IMR-90 (cell line): ENCODE results near the gene SNTN. TPM values are rescaled to one million over a fixed set of nuclear protein-coding genes. Genes with fewer than 3 reads are reported as not detected.

Experiments
- ATAC-seq: fragments of 200-7000 bp; cut with Tn5 transposase; 2 replicates; pipeline ENCODE4 v1.9.1; 2020; ENCODE audit warnings: low read depth, mild to moderate bottlenecking, moderate library complexity
- BruUV-seq: library from RNA; stranded (reverse); fragments of 400-500 nt; replicated peaks from 2 replicates; lab custom pipeline; 2021; lab: Mats Ljungman, UMichigan
- CTCF ChIA-PET: fragments of 300-600 bp; formaldehyde crosslinking; extraction: SDS; loops from one replicate; lab custom pipeline; 2021; ENCODE audit warnings: antibody characterized with exemption; lab: Yijun Ruan, JAX
- POLR2A ChIA-PET: fragments of 300-600 bp; sonication (Branson Sonifier 250); formaldehyde crosslinking; loops from one replicate; lab custom pipeline; 2022; ENCODE audit warnings: antibody characterized with exemption; ENCODE audit not compliant: unreplicated experiment; lab: Charles Lee
- DNase-seq: peaks from one replicate; pipeline ENCODE4 v3.0.0; 2013
- H2AFZ ChIP-seq: replicated peaks from 2 replicates; pipeline ENCODE3; 2013; ENCODE audit warnings: low read length, mild to moderate bottlenecking; ENCODE audit not compliant: poor library complexity
- H2AK5ac ChIP-seq: 2 replicates; pipeline ENCODE4 v1.6.1; 2013; ENCODE audit warnings: low read depth, low read length, inconsistent platforms
- H2AK9ac ChIP-seq: replicated peaks from 2 replicates; pipeline ENCODE3; 2013; ENCODE audit warnings: mild to moderate bottlenecking, low read depth, low read length, moderate library complexity; ENCODE audit not compliant: poor library complexity
- H2BK120ac ChIP-seq: 2 replicates; pipeline ENCODE4 v1.6.1; 2013; ENCODE audit warnings: low read depth, low read length, inconsistent platforms
- H2BK15ac ChIP-seq: 3 replicates; pipeline ENCODE4 v1.6.1; 2013; ENCODE audit warnings: low read depth, low read length, inconsistent platforms
- H2BK20ac ChIP-seq: 2 replicates; pipeline ENCODE4 v1.6.1; 2013; ENCODE audit warnings: low read depth, mild to moderate bottlenecking, inconsistent platforms, low read length, moderate library complexity
- H2BK5ac ChIP-seq: 2 replicates; pipeline ENCODE4 v1.6.1; 2013; ENCODE audit warnings: mild to moderate bottlenecking, low read depth, low read length, inconsistent platforms; ENCODE audit not compliant: poor library complexity, severe bottlenecking
- H3K14ac ChIP-seq: replicated peaks from 2 replicates; pipeline ENCODE4 v1.6.1; 2013; ENCODE audit warnings: low read depth, low read length, inconsistent platforms
- H3K18ac ChIP-seq: 2 replicates; pipeline ENCODE4 v1.6.1; 2013; ENCODE audit warnings: low read depth, low read length, control low read depth
- H3K23ac ChIP-seq: 2 replicates; pipeline ENCODE4 v1.6.1; 2013; ENCODE audit warnings: low read depth, low read length, inconsistent platforms
- H3K27ac ChIP-seq: 2 replicates; pipeline ENCODE4 v1.5.1; 2013; ENCODE audit warnings: mild to moderate bottlenecking, control low read depth, low read length; ENCODE audit not compliant: insufficient read depth
- H3K27me3 ChIP-seq: 2 replicates; pipeline ENCODE4 v1.6.1; 2013; ENCODE audit warnings: low read length; ENCODE audit not compliant: control insufficient read depth, insufficient read depth
- H3K36me3 ChIP-seq: 2 replicates; pipeline ENCODE4 v1.6.1; 2013; ENCODE audit warnings: low read length, mixed read lengths; ENCODE audit not compliant: control insufficient read depth, insufficient read depth
- H3K4ac ChIP-seq: 2 replicates; pipeline ENCODE4 v1.6.1; 2013; ENCODE audit warnings: low read depth, low read length, inconsistent platforms
- H3K4me1 ChIP-seq: 2 replicates; pipeline ENCODE4 v1.6.1; 2013; ENCODE audit warnings: low read length, mixed read lengths; ENCODE audit not compliant: control insufficient read depth, insufficient read depth
- H3K4me2 ChIP-seq: 2 replicates; pipeline ENCODE4 v1.6.1; 2013; ENCODE audit warnings: low read depth, mild to moderate bottlenecking, control low read depth, low read length, moderate library complexity
- H3K4me3 ChIP-seq: 2 replicates; pipeline ENCODE4 v1.5.1; 2013; ENCODE audit warnings: low read depth, mild to moderate bottlenecking, control low read depth, low read length, moderate library complexity; ENCODE audit not compliant: insufficient read depth
- H3K56ac ChIP-seq: 2 replicates; pipeline ENCODE4 v1.6.1; 2013; ENCODE audit warnings: low read length, inconsistent platforms; ENCODE audit not compliant: insufficient read depth; ENCODE audit errors: extremely low read depth
- H3K79me1 ChIP-seq, 2 experiments: 2 replicates each; pipeline ENCODE4 v1.6.1; 2013; ENCODE audit warnings: low read length in 2 of 2, inconsistent platforms in 1 of 2, low read depth in 1 of 2
- H3K9ac ChIP-seq: 2 replicates; pipeline ENCODE4 v1.6.1; 2013; ENCODE audit warnings: low read depth, low read length, control low read depth
- H3K9me1 ChIP-seq: 2 replicates; pipeline ENCODE4 v1.6.1; 2013; ENCODE audit warnings: low read length, inconsistent platforms; ENCODE audit not compliant: insufficient read depth
- H3K9me3 ChIP-seq: 2 replicates; pipeline ENCODE4 v1.6.1; 2013; ENCODE audit warnings: low read length; ENCODE audit not compliant: control insufficient read depth, insufficient read depth
- H4K20me1 ChIP-seq: 2 replicates; pipeline ENCODE4 v1.6.1; 2013; ENCODE audit warnings: low read length, inconsistent platforms; ENCODE audit not compliant: insufficient read depth
- H4K5ac ChIP-seq: 2 replicates; pipeline ENCODE4 v1.6.1; 2013; ENCODE audit warnings: mild to moderate bottlenecking, low read depth, low read length, control low read depth
- H4K8ac ChIP-seq, 2 experiments: 2 replicates each; pipeline ENCODE4 v1.6.1; 2013; ENCODE audit warnings: low read depth in 2 of 2, low read length in 2 of 2, control low read depth in 1 of 2, inconsistent platforms in 1 of 2
- H4K91ac ChIP-seq: 2 replicates; pipeline ENCODE4 v1.6.1; 2013; ENCODE audit warnings: low read depth, low read length, inconsistent platforms; ENCODE audit not compliant: insufficient read depth
- CHD1 ChIP-seq: IDR thresholded peaks from 2 replicates; pipeline ENCODE4 v1.6.1; 2012; ENCODE audit warnings: low read depth, low read length, improper control_type of control experiment
- MAFK ChIP-seq: IDR thresholded peaks from 2 replicates; pipeline ENCODE4 v1.6.1; 2012; ENCODE audit warnings: low read depth, low read length, improper control_type of control experiment
- MAZ ChIP-seq: IDR thresholded peaks from 2 replicates; pipeline ENCODE4 v1.6.1; 2012; ENCODE audit warnings: low read depth, mild to moderate bottlenecking, low read length, improper control_type of control experiment, moderate library complexity, borderline replicate concordance
- MXI1 ChIP-seq: IDR thresholded peaks from 2 replicates; pipeline ENCODE4 v1.6.1; 2012; ENCODE audit warnings: low read depth, mild to moderate bottlenecking, low read length, moderate library complexity, borderline replicate concordance
- NFE2L2 ChIP-seq: fragments of 150-350 bp; IDR thresholded peaks from 2 replicates; pipeline ENCODE4 v1.6.1; 2016; ENCODE audit warnings: low read depth, mild to moderate bottlenecking, low read length
- POLR2A ChIP-seq: IDR thresholded peaks from 2 replicates; pipeline ENCODE4 v1.6.1; 2012; ENCODE audit warnings: mild to moderate bottlenecking, low read depth, low read length
- SMC3 ChIP-seq: fragments of 150-350 bp; IDR thresholded peaks from 2 replicates; pipeline ENCODE4 v1.6.1; 2016; ENCODE audit warnings: low read depth, mild to moderate bottlenecking, antibody characterized with exemption, low read length, moderate library complexity
- WGBS, 2 experiments: methylation state at CpG; one replicate each; pipeline versions ENCODE4 v1.1.5 to v1.1.7; 2013; ENCODE audit warnings: missing lambda C conversion rate in 2 of 2; ENCODE audit not compliant: insufficient read length in 1 of 2; ENCODE audit errors: extremely low coverage in 2 of 2; 5-methylcytosine and 5-hydroxymethylcytosine counted together
- dilution Hi-C: fragments of 300-500 bp; cut with HindIII; formaldehyde crosslinking; loops from one replicate; pipeline ENCODE4 v1.14.3; 2018; ENCODE audit warnings: low sequenced_read_pairs; ENCODE audit not compliant: unreplicated experiment
- in situ Hi-C: fragments of 300-500 bp; cut with MboI; formaldehyde crosslinking; loops from 3 replicates; pipeline ENCODE4 v1.14.3; 2019; ENCODE audit warnings: low sequenced_read_pairs, inconsistent platforms, mixed read lengths
- intact Hi-C: fragments of 100-400 bp; cut with micrococcal nuclease; formaldehyde crosslinking; loops from 2 replicates; pipeline ENCODE4 v1.10.0; 2022
- polyA plus RNA-seq, 3 experiments: library from polyadenylated mRNA; depleted of rRNA; stranded (reverse); fragments of >200 nt; gene quantifications; 2 replicates each; pipeline ENCODE4 v1.2.3, GENCODE V29; 2012; ENCODE audit warnings: low replicate concordance in 1 of 3
- total RNA-seq: library from RNA; depleted of rRNA; stranded (reverse); fragments of >200 nt; gene quantifications from 2 replicates; pipeline ENCODE4 v1.2.3, GENCODE V29; 2012

SNTN gene
- total and polyA plus RNA-seq, 2 of the 4 experiments (the other 2 are of a cell fraction) = not detected

GRCh38 chr3:63673111-63673510, 20.6 kb downstream of the SNTN start:
- Histone ChIP-seq H4K20me1 (no peaks in the 10 kb centered on the region), H4K91ac (no peak overlapping the region), H3K9me1 (no peaks in the 10 kb centered on the region), H3K56ac (no peak overlapping the region), H3K9me3 (no peaks in the 10 kb centered on the region), H4K5ac (no peak overlapping the region), H3K18ac (no peak overlapping the region), H3K14ac (no peak overlapping the region), H3K27ac (no peak overlapping the region), H3K4ac (no peak overlapping the region), H2BK5ac (no peak overlapping the region), H4K8ac (no peak overlapping the region), H3K9ac (no peak overlapping the region), H2AFZ (no peak overlapping the region), H2AK9ac (no peak overlapping the region), H3K4me2 (no peak overlapping the region), H3K23ac (no peak overlapping the region), H2BK15ac (no peak overlapping the region), H3K4me3 (no peak overlapping the region), H3K36me3 (no peaks in the 10 kb centered on the region), H2BK120ac (no peak overlapping the region), H3K27me3 (no peaks in the 10 kb centered on the region; the same call in 1 of the 2 replicates), H2BK20ac (no peak overlapping the region), H3K4me1 (no peaks in the 10 kb centered on the region), H2AK5ac (no peak overlapping the region), H3K79me1 (no peaks in the 10 kb centered on the region)
- ATAC-seq (no peak), DNase-seq (no peak)
- TF ChIP-seq MXI1 (no peak), SMC3 (no peak), CHD1 (no peak), NFE2L2 (no peak), POLR2A (no peak), MAZ (no peak), MAFK (no peak)
- no CpG with 5 or more reads among the region's 3 CpGs for WGBS, 2 experiments
- dilution Hi-C loops (no loop called here), intact Hi-C loops (no loop called here), in situ Hi-C loops (no loop called here)
- ChIA-PET CTCF (no interaction called here), POLR2A (no interaction called here)
- BruUV-seq = no TSS peak
